Upper lobe of left lung (tissue), 4 donors: ENCODE data around the gene PPP1R9A.

Source experiments
- CTCF ChIP-seq, 6 experiments: fragments of 450-650 bp in 4 of 6; fragments of 200-600 bp in 2 of 6; sonication (generic) in 2 of 6; IDR thresholded peaks; one replicate each; pipeline ENCODE4 v1.5.1; 2016 to 2019; ENCODE audit warnings: antibody characterized with exemption in 6 of 6
- POLR2AphosphoS5 ChIP-seq, 2 donors: sonication (generic); formaldehyde crosslinking; IDR thresholded peaks; one replicate each; pipeline ENCODE4 v1.5.1; 2017; ENCODE audit warnings: antibody characterized with exemption in 2 of 2

GRCh38 chr7:95323410-95324129 is 416.2 kb downstream of the PPP1R9A start:
- TF ChIP-seq CTCF (IDR thresholded peaks at IDR 0.05) (no peak), POLR2AphosphoS5 (IDR thresholded peaks at IDR 0.05) (no peak)
